B cell (primary cell): ENCODE results near the gene ARL3. TPM values are rescaled to one million over a fixed set of nuclear protein-coding genes. Genes with fewer than 3 reads are reported as not detected.
A peak's percentile ranks its signal among the peaks of the same experiment; 100 is the strongest.

Experiments used
- ATAC-seq: fragments of 200-7000 bp; cut with Tn5 transposase; one replicate; pipeline ENCODE4 v1.10.0; 2021; ENCODE audit warnings: low read depth, mild to moderate bottlenecking, moderate number of reproducible peaks, moderate library complexity
- CTCF ChIA-PET: fragments of 350-600 bp; sonication (Branson Sonifier 250); formaldehyde crosslinking; loops from one replicate; lab custom pipeline; 2021; ENCODE audit warnings: antibody characterized with exemption, inconsistent platforms; lab: Charles Lee
- POLR2A ChIA-PET: fragments of 350-600 bp; sonication (Branson Sonifier 250); formaldehyde crosslinking; loops from one replicate; lab custom pipeline; 2021; ENCODE audit warnings: antibody characterized with exemption; lab: Charles Lee
- DNase-seq: peaks from one replicate; pipeline ENCODE4 v3.0.0; 2013
- H2AFZ ChIP-seq: 2 replicates; pipeline ENCODE4 v1.6.1; 2012; ENCODE audit warnings: mild to moderate bottlenecking, low read depth, low read length; ENCODE audit not compliant: insufficient read depth, poor library complexity, severe bottlenecking
- H3K27ac ChIP-seq, 2 donors: 1 replicate in 1 of 2; 2 replicates in 1 of 2; pipeline ENCODE4 v1.5.1; 2012 to 2013; ENCODE audit warnings: low read length in 2 of 2, mild to moderate bottlenecking in 2 of 2, moderate library complexity in 1 of 2
- H3K27me3 ChIP-seq, 4 experiments: fragments of 200-600 bp in 1 of 4; sonication (generic) in 1 of 4; replicated peaks in 1 of 4; 1 replicate in 2 of 4; 2 replicates in 2 of 4; pipeline versions ENCODE4 v1.6.1 to v1.7.0; 2013 to 2016; ENCODE audit warnings: low read length in 3 of 4, mild to moderate bottlenecking in 2 of 4, mixed read lengths in 1 of 4, moderate library complexity in 1 of 4; ENCODE audit not compliant: insufficient read depth in 4 of 4, control insufficient read depth in 3 of 4; ENCODE audit errors: control extremely low read depth in 1 of 4
- H3K36me3 ChIP-seq, 2 experiments: replicated peaks in 1 of 2; 1 replicate in 1 of 2; 2 replicates in 1 of 2; pipeline versions ENCODE4 v1.6.1 to v1.7.1; 2013; ENCODE audit warnings: low read length in 1 of 2; ENCODE audit not compliant: insufficient read depth in 2 of 2, control insufficient read depth in 1 of 2; ENCODE audit errors: control extremely low read depth in 1 of 2, extremely low read depth in 1 of 2
- H3K4me1 ChIP-seq, 2 donors: fragments of 200-600 bp in 1 of 2; sonication (generic) in 1 of 2; 1 replicate in 1 of 2; 2 replicates in 1 of 2; pipeline versions ENCODE4 v1.5.1 to v1.6.1; 2013 to 2017; ENCODE audit warnings: low read length in 2 of 2; ENCODE audit not compliant: control insufficient read depth in 2 of 2, insufficient read depth in 2 of 2
- H3K4me2 ChIP-seq: replicated peaks from 2 replicates; pipeline ENCODE3; 2012; ENCODE audit warnings: mild to moderate bottlenecking, low read depth, low read length; ENCODE audit not compliant: poor library complexity, severe bottlenecking
- H3K4me3 ChIP-seq, 5 experiments: fragments of 200-600 bp in 1 of 5; sonication (generic) in 1 of 5; 1 replicate in 3 of 5; 2 replicates in 2 of 5; pipeline versions ENCODE4 v1.5.1 to v1.7.0; 2011 to 2016; ENCODE audit warnings: low read length in 4 of 5, mild to moderate bottlenecking in 4 of 5, low read depth in 2 of 5, control low read depth in 1 of 5, moderate library complexity in 1 of 5; ENCODE audit not compliant: insufficient read depth in 1 of 5; ENCODE audit errors: control extremely low read depth in 1 of 5, extremely low read depth in 1 of 5
- H3K79me2 ChIP-seq: fragments of 200-600 bp; sonication (generic); one replicate; pipeline ENCODE4 v1.6.0; 2016; ENCODE audit warnings: low read length; ENCODE audit not compliant: control insufficient read depth, insufficient read depth
- H3K9ac ChIP-seq: fragments of 200-600 bp; sonication (generic); 2 replicates; pipeline ENCODE4 v1.6.1; 2017; ENCODE audit warnings: mild to moderate bottlenecking, low read length, moderate library complexity
- H3K9me3 ChIP-seq, 3 donors: one replicate each; pipeline versions ENCODE4 v1.6.1 to v1.7.1; 2013; ENCODE audit warnings: low read length in 2 of 3; ENCODE audit not compliant: control insufficient read depth in 2 of 3, insufficient read depth in 1 of 3; ENCODE audit errors: control extremely low read depth in 1 of 3
- H4K20me1 ChIP-seq: 2 replicates; pipeline ENCODE4 v1.6.0; 2012; ENCODE audit warnings: mild to moderate bottlenecking, low read length; ENCODE audit not compliant: insufficient read depth, control insufficient read depth, poor library complexity, severe bottlenecking
- H3K27ac Mint-ChIP-seq: one replicate; pipeline ENCODE4 v1.8.0; 2021; ENCODE audit warnings: mixed read lengths
- H3K27me3 Mint-ChIP-seq: one replicate; pipeline ENCODE4 v1.8.0; 2021; ENCODE audit warnings: mixed read lengths
- H3K4me1 Mint-ChIP-seq: one replicate; pipeline ENCODE4 v1.8.0; 2021; ENCODE audit warnings: mixed read lengths
- H3K4me3 Mint-ChIP-seq: one replicate; pipeline ENCODE4 v1.8.0; 2021; ENCODE audit warnings: mixed read lengths
- H3K9me3 Mint-ChIP-seq: one replicate; pipeline ENCODE4 v1.8.0; 2022; ENCODE audit warnings: mixed read lengths; ENCODE audit not compliant: insufficient read depth
- EZH2 ChIP-seq: IDR thresholded peaks from 2 replicates; pipeline ENCODE4 v1.6.1; 2012; ENCODE audit warnings: borderline replicate concordance, low read depth, mild to moderate bottlenecking, moderate library complexity, low read length; ENCODE audit not compliant: insufficient read depth, poor library complexity, severe bottlenecking
- WGBS: methylation state at CpG from one replicate; pipeline ENCODE4 v1.1.5; 2013; ENCODE audit warnings: missing lambda C conversion rate; ENCODE audit not compliant: insufficient coverage; 5-methylcytosine and 5-hydroxymethylcytosine counted together
- intact Hi-C: fragments of 100-400 bp; cut with micrococcal nuclease; formaldehyde crosslinking; loops from one replicate; pipeline ENCODE4 v1.10.0; 2022
- polyA plus RNA-seq: library from polyadenylated mRNA; depleted of rRNA; stranded (reverse); fragments of >200 nt; gene quantifications from 2 replicates; pipeline ENCODE4 v1.2.3, GENCODE V29; 2012
- total RNA-seq, 2 donors: library from RNA; stranded (reverse); fragments of 120-200 nt in 1 of 2; gene quantifications; 1 replicate in 1 of 2; 2 replicates in 1 of 2; pipeline versions ENCODE4 v1.2.3 to v1.2.4, GENCODE V29; 2013 to 2022
- TF ChIP-seq, protein P1 (sequence below): fragments of 200-600 bp; IDR thresholded peaks from one replicate; pipeline ENCODE4 v1.8.0; 2022; ENCODE audit warnings: antibody characterized with exemption, mild to moderate bottlenecking

Gene ARL3
- total and polyA plus RNA-seq, 2 donors (not counting 1 experiment from before 2014, with no cell fraction given) = 0.91 to 5.5 TPM

DNA sequence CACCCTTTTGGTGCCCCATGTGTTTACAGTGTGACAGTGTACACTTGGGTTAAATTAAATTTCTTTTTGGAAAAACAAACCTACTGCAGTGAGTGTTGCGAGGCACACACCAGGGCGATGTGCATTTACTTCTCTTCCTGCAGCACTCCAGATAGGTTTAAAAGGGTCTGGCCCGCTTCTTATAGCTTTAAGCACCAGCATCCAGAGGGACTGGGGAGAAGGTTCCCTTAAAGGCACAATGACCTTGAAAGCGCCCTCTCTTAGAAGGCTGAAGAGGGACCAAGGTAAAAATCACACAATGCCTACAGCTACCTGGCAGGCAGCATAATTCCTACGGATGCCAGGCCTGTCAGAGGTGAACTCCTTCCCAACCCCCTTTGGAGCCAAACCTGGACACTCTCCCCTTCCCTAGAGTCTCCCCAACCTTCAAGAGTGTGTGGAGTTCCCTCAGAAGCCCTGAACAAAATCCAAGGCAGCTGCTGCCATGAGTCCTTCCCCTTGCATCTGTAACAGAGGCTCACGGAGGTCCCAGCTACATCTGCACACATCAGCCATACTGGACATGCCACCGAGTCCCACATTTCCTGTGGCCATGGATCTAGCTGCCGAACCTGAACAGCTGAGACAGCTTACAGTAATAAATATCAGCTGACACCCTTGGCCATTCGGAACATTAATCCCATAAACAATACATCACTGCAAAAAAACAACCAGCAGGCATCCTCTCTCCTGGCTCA, 36.7 kb downstream of the ARL3 start:
- no peaks in the 10 kb centered on the region for H3K27me3 ChIP-seq
- CTCF ChIA-PET = interaction anchor here (0.9 to 7.3 kb wide), 14 partner anchors 8 to 77 kb away, joined by 3 to 50 read pairs (median 4); partner anchors contain the start of genes ARL3, SFXN2 and TRIM8
- no peak overlapping the region for H3K9ac ChIP-seq
- no peak overlapping the region for H2AFZ ChIP-seq
- WGBS = 97% methylated on average over 8 of the region's 9 CpGs
- Mint-ChIP-seq H3K27me3 (no peaks in the 10 kb centered on the region), H3K4me3 (no peak overlapping the region), H3K4me1 (peaks cover 42% of the 10 kb centered on the region), H3K27ac (peak overlapping the region; percentile 50), H3K9me3 (no peaks in the 10 kb centered on the region)
- no peak overlapping the region for H3K4me2 ChIP-seq
- H3K27ac ChIP-seq = no peak overlapping the region
- no peak for TF ChIP-seq EZH2
- TF ChIP-seq, protein P1, sequence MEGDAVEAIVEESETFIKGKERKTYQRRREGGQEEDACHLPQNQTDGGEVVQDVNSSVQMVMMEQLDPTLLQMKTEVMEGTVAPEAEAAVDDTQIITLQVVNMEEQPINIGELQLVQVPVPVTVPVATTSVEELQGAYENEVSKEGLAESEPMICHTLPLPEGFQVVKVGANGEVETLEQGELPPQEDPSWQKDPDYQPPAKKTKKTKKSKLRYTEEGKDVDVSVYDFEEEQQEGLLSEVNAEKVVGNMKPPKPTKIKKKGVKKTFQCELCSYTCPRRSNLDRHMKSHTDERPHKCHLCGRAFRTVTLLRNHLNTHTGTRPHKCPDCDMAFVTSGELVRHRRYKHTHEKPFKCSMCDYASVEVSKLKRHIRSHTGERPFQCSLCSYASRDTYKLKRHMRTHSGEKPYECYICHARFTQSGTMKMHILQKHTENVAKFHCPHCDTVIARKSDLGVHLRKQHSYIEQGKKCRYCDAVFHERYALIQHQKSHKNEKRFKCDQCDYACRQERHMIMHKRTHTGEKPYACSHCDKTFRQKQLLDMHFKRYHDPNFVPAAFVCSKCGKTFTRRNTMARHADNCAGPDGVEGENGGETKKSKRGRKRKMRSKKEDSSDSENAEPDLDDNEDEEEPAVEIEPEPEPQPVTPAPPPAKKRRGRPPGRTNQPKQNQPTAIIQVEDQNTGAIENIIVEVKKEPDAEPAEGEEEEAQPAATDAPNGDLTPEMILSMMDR = no peak
- H4K20me1 ChIP-seq = no peaks in the 10 kb centered on the region
- POLR2A ChIA-PET = interaction anchor here (6.0 kb wide), 1 partner anchor 32 kb away, joined by 49 read pairs; the partner anchor contains the start of gene TRIM8
- H3K9me3 ChIP-seq = no peaks in the 10 kb centered on the region
- intact Hi-C loops = loop anchor here (2.0 to 5.0 kb wide), 2 partner anchors 33 to 35 kb away; partner anchors contain the start of genes ARL3, SFXN2 and TRIM8
- no peak overlapping the region for H3K4me3 ChIP-seq
- ATAC-seq (no peak), DNase-seq (no peak)
- H3K4me1 ChIP-seq = peaks cover 31 to 34% of the 10 kb centered on the region in 2 donors
- no peaks in the 10 kb centered on the region for H3K36me3 ChIP-seq
- no peaks in the 10 kb centered on the region for H3K79me2 ChIP-seq
